NOMO-1 treated with dmso at 0.1 percent for 144 hours (cell line): ENCODE measurements around the gene PAPSS2.
"Not testable (repeated sequence)": the region's sequence is repeated elsewhere in the genome, so short reads cannot be mapped to it uniquely, and the experiment has no call there.

Experiments
- DNase-seq: peaks from one replicate; lab custom pipeline; 2025; ENCODE audit not compliant: unreplicated experiment; lab: John Stamatoyannopoulos, UW

PAPSS2 gene

DNA sequence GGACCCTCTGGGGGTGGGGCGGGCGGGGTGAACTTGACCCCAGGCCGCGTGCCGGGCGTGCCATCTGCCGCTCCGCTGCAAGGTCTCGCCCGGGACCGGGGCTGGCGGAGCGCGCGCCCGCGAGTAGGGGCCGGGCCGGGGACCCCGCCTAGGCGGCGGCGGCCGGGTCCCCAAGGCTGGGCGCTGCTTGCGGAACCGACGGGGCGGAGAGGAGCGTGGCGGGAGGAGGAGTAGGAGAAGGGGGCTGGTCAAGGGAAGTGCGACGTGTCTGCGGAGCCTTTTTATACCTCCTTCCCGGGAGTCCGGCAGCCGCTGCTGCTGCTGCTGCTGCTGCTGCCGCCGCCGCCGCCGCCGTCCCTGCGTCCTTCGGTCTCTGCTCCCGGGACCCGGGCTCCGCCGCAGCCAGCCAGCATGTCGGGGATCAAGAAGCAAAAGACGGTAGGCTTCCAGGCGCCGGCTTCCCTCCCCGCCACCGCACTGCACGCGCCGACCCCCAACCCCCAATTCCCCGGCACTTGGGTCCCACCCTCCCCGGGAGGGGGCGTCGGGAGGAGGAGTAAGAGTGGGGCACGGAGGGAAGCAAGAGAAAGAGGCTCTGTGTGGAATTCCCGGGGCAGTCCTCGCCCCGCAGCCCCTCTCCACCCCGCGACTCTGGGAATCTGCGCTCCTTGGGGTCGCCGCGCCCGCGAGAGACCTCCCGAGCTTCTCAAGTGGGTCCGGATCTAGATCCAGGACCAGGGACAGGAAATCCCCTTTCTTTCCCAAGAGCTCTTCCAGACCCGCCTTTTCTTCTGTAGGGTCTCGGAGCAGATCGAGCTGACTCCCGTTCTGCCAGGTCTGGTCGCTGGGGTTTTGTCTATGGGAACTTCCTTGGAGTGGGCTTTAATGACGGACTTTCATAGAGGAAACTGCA, at the start of gene PAPSS2:
TSS of gene PAPSS2 (plus strand) at position 308 of the 913 bp plus-strand sequence. CDS start at position 412, 104 bp downstream.
- DNase-seq, result no peak

DNA sequence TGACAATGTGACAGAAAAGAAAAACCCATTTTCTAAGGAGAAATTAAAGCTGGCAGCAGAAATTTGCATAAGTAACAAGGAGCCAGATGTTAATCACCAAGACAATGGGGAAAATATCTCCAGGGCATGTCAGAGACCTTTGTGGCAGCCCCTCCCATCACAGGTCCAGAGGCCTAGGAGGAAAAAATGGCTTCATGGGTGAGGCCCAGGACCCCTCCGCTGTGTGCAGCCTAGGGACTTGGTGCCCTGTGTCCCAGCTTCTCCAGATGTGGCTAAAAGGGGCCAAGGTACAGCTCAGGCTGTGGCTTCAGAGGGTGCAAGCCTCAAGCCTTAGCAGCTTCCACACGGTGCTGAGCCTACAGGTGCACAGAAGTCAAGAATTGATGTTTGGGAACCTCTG, 48.3 kb upstream of the PAPSS2 start:
- not testable (repeated sequence) for DNase-seq

DNA sequence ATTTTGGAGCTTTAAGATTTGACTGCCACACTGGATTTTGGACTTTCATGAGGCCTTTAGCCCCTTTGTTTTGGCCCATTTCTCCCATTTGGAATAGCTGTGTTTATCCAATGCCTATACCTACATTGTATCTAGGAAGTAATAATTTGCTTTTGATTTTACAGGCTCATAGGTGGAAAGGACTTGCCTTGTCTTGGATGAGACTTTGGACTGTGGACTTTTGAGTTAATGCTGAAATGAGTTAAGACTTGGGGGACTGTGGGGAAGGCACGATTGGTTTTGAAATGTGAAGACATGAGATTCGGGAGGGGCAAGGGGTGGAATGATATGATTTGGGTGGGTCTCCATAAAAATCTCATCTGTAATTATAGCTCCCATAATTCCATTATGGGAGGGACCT, 47.6 kb upstream of the PAPSS2 start:
- no peak for DNase-seq

DNA sequence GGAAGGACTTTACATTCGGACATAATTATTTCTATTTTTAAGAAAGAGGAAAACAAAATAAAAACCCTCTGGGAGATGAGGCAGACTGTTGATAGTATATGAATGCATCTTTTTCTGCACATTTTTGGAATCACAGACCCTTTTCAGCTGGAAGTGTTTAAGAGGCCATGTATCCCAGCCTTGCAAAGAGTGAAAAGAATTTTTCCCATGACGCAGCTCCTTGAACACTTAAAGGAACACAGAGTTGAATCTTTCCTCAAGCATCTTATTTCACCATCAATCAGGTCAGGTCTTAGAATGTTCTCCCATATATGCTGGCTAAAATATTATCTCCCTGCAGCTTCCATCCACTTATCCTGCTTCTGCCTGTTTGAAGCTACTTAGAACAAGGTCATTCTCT, 45.9 kb upstream of the PAPSS2 start:
- DNase-seq, result no peak

DNA sequence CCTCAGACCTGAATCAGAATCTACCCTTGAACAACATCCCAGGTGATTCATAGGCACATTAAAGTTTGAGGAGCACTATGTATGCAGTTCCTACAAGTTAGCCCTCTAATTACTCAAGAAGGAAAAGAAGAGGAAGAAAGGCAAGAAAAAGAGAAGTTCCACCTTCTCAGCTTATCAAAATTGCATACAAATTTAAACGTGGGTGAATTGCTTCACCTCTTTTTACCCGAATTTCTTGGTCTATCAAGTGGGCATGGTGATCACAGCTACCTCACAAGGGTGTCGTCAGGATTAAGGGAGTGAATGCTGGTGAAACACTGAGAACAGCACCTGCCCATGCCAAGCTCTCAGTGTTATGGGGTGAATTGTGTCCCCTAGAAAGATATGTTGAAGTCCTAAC, 43.8 kb upstream of the PAPSS2 start:
- peak; percentile 39 for DNase-seq

DNA sequence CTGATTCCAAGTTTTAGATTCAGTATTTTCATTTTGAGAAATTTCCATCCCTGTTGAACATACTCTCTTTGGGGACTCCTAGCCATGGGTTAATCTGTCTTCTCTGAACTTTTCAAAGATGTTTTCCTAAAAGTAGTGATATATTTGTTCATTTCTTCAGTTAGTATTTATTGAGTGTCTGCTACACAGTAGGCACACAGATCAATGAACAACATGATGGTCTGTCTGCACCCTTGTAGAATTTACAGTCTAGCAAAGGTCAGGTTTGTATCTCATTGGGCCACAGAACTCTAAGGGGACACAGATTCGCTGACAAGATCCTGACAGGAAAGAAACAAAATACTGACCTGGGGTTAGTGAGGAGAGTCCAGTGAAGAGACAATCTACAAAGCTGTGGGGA, 42.2 kb upstream of the PAPSS2 start:
- DNase-seq, result no peak

DNA sequence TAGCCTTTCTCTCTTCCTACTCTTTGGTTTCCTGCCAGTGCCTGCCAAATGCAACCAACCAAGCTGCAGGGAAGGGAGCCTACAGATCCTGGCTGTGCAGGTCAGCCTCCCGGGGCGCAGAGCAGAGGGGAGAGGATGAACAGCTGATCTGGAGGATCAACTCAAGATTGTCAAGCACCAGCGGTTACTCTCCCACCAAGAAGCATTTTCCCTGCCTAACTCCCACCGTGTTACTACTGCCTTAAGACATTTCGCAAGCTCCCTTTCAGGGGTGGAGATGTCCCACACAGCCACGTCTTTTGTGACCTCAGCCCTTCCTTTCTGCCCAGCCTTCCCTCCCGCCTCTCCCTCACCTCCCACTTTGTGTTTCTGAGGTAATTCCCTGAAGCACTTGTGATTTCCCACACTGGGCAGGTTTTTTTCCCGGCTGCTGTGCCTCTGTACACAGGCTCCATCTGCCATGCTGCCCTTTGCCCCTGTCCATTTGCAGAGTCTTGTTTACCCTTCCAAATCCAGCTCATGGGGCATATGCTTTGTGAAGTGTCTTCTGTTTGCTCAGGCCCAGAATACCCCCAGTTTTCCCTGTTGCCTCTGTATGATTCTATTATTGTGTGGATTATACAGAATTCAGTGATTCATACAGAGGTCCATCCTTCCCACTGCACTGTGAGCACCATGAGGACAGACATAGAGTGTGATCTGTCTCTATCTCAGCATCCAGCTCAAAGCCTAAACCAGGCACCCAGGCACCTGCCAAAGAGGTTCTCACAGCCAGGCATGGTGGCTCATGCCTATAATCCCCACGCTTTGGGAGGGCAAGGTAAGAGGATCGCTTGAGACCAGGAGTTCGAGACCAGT, 40.9 kb upstream of the PAPSS2 start:
- DNase-seq, result no peak

DNA sequence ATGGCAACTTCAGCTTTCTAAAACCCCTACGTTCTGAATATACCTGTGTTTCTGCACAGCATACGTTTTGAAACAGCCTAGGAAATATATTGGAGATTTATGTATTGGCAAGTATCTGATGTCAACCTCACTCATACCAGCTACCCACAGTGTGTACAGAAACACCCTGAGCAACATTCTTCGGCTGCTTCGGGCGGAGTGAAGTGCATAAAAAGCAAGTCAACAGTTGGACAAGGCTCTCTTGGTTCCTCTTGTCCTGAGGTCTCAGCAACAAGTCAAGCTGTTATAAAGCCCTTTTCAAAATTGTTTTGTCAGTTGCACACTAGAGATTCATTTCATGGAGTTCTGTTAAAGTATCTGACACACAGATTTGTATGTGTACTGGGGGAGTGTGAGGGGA, 40.0 kb upstream of the PAPSS2 start:
- DNase-seq, result no peak

DNA sequence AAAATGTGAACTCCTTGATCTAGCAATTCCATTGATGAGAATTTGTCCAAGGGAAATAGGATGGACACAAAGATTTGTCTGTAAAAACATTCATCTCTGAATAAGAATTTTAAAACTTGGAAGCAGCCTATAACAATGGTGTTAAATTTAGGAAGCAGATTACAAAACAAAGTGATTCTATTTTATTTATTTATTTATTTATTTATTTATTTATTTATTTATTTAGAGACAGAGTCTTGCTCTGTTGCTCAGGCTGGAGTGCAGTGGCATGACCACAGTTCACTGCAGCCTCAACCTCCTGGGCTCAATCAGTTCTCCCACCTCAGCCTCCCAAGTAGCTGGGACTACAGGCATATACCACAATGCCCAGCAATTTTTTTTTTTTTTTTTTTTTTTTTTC, 38.2 kb upstream of the PAPSS2 start:
- not testable (repeated sequence) for DNase-seq

DNA sequence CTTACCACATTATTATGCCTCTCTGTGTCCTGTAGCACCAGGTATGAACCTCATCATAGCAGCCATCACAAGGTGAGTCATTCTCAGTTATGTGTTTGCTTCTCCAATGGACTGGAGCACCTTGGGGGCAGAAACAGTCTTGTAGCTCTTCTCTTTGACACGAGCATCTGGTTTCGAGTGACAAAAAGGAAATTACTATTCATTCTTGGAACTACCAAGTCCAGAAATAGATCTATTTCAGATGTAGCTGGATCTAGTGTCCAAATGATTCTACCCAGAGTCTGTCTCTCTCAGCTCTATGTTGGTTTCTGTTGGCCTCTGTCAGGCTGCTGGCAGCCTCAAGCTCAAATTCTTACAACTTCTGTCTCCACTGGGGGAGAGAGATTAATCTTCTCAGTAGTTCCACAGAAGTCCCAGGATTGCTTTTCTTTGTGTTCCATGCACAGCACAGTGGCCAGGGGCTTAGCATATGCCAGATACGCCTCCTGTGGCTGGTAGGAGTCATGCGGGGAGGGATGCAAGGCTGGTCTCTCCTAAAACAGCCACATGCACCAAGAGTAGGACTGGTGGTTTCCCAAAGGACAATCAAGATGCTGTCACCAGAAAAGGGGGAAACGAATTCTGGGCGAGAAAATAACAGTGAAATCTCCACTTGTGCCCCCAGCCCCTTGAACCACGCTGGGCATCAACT, 37.2 kb upstream of the PAPSS2 start:
- no peak for DNase-seq

DNA sequence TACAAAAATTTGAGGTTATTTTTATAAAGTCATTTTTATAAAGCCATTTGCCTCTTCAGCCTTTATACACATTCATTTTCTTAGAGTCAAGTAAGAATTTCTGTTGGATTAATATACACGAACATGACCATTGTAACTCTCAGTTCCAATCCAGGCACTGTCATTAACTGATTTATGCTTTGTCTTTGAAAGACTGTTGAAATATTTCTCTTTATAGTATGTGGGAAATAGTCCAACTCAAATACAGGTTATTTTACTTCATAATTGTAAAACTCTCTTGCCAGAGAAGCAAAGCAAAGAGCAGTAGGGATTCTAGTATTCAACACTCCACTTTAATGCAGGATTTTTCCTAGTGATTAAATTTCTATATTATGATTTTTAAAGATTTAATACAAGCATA, 36.5 kb upstream of the PAPSS2 start:
- no peak for DNase-seq

DNA sequence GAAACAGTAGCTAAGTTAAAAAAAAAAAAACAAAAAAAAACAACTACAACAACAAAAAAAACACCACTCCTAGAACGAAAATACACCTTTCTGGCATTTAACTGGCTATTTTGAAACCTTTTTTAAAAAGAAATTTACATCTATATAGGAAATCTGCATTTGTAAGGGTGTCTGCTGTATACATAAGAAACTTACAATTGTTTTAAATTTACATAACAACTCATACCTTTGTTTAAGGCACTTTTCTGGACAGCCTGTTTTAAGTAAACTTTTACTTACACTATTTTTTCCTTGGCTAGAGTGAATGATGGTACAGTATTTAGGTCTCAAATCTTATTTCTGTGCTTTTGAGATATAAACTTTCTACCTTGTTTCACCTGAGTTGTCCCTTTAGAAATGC, 34.0 kb upstream of the PAPSS2 start:
- no peak for DNase-seq

DNA sequence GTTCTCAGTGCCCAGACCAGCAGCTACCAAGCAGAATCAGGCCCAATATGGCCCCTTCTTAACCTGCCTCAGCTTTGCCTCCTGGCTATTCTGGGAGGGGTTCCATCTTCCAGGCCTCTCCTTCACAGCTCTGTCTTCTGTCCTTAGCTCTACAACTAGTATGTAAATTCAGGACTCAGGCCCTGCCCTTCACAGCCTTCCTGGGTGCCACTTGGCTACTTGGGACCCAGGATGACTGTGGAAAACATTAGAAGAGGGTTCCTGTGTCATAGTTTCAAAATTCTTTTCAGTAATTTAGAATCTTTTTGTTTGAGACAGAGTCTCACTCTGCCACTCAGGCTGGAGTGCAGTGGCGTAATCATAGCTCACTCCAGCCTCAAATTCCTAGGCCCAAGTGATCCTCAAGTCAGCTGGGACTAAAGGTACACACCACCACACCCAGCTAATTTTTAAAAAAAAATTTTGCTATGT, 33.2 kb upstream of the PAPSS2 start:
- DNase-seq, result no peak

DNA sequence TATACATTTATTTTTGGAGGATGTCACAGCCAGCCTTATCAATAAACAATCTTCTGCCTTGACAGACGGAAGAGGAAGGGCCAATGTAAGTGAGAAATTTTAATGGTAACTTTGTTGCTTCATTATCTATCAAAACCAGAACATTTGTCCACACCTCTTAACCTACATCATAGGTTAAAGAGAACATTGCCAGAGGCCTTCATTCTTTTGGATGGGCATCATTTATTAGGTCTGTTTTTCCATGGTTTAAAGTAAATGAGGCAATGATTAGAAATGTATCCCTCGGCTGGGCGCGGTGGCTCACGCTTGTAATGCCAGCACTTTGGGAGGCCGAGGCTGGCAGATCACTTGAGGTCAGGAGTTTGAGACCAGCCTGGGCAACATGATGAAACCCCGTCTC, 29.5 kb upstream of the PAPSS2 start:
- no peak for DNase-seq

DNA sequence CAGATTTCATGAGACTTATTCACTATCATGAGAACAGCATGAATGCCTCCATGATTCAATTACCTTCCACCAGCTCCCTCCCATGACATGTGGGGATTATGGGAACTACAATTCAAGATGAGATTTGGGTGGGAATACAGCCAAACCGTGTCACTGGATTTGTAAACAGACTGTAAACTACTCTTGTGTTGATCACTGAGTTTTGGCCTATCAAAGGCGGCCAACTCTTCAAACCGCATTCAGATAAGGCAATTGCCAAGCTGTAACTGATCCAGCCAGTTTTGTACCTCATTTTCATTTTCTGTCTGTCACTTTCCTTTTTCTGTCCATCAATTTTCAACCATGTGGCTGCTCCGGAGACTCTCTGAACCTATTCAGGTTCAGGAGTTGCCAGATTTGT, 27.2 kb upstream of the PAPSS2 start:
- DNase-seq, result no peak

DNA sequence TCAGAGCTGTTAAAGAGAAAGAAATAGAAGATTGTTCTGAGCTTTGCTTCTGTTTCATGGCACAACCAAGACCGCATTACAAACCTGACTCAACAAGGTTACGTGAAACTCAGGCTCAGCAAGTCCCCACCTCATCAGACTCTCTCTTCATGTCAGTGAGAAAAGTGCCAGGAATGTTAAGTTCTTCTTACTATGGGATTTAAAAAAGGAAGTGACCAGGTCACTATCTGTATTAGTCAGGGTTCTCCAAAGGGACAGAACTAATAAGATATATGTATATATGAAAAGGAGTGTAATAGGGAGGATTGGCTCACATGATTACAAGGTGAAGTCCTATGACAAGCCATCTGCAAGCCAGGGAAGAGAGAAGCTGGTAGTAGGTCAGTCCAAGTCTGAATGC, 25.4 kb upstream of the PAPSS2 start:
- DNase-seq, result no peak

DNA sequence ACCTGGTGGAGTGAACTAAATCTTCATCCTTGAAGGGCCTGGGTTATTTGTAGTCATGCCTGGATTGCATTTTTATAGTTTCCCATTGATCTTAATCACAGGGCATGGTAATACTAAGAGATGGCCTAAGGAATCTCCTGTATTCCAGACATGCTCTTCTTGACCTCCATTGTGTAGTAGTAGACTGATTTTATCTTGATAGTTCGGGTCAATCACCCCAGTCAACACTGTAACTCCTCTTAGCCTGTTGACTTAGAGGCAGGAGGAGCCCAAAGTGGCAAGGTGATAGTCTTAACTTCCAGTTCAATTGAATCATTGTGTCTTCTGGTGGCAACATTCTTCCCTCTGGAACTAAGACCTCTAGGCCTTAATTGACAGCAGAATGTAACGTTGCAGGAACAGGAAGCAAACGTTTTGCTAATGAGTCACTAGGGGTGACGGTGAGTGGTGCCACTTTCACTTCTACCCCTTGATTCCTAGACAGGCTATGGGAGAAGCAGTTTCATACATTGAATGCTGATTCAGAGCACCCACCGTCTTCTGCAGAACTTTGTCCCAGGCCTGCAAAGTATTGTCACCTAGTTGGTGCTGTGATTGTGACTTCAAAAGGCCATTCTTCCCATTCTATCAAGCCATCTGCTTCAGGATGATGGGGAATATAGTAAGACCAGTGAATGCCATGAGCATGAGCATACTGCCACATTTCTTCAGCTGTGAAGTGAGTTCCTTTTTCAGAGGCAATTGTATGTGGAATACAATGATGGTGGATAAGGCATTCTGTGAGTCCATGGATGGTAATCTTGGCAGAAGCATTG, 24.0 kb upstream of the PAPSS2 start:
- DNase-seq, result peak; percentile 73

DNA sequence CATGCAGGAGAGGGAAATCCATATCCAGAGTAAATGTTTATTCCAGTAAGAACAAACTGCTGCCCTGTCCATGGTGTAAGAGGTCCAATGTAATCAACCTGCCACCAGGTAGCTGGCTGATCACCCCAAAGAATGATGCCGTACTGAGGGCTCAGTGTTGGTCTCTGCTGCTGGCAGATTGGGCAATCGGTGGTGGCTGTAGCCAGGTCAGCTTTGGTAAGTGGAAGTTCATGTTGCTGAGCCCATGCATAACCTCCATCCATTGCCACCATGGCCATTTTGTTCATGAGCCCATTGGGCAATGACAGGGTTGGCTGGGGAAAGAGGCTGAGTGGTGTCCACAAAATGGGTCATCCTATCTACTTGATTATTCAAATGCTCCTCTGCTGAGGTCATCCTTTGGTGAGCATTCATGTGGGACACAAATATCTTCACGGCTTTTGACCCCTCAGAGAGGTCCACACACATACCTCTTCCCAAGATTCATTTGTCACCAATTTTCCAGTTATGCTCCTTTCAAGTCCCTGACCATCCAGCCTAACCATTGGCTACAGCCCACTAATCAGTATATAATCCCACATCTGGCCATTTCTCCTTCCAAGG, 23.3 kb upstream of the PAPSS2 start:
- DNase-seq, result no peak

DNA sequence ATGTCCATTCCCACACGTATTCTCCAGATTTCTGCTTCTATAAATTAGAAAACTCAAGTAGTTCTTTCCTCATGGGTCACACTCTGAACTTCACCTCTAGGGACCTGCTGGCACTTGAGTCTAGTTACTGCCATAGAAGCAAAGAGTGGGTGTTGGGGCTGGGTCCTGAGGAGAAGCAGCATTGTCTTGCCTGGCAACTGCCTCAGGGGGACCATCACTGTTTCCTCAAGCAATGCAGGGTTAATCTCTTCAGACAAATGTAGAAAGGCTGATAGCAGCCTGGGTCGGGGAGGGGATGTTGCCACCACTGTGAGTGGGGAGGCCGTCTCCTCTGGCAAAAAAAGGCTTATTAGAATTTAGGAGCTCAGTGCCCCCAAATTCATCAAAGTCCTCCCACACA, 20.2 kb upstream of the PAPSS2 start:
- DNase-seq, result no peak

DNA sequence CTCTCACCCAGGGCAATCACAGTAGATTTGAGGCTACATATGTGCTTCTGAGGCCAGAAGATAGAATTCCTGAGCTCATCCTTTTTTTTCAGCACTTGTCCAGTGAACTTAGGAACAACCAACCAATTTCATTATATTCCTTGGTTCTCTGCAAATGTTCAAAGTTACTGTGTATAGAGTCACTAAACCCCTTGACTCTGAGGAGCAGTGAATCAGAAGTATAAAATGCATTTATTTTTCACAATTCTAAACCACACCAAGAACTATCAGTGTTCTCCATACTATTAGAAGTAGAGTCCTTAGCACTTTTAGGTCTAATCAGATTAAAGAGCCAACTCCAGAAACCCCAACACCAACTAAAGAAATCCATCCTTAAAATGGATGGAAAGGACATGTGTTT, 19.6 kb upstream of the PAPSS2 start:
- no peak for DNase-seq
